GM19463 (cell line): ENCODE results near the gene SSR1.
"Not testable (repeated sequence)": the region's sequence is repeated elsewhere in the genome, so short reads cannot be mapped to it uniquely, and the experiment has no call there.

Source experiments
- ATAC-seq: cut with Tn5 transposase; IDR thresholded peaks from one replicate; pipeline ENCODE4 v1.9.1; 2021; ENCODE audit warnings: mild to moderate bottlenecking, moderate library complexity; ENCODE audit not compliant: unreplicated experiment

SSR1 gene

GRCh38 chr6:7283676-7284075, 29.3 kb downstream of the SSR1 start:
- no peak for ATAC-seq

- ATAC-seq: no peak
These were observed 30.7 kb downstream of the SSR1 start for GRCh38 chr6:7282097-7282906.

GRCh38 chr6:7276199-7276524, 36.8 kb downstream of the SSR1 start:
- ATAC-seq: no peak

- not testable (repeated sequence) for ATAC-seq
These were observed 38.5 kb downstream of the SSR1 start for GRCh38 chr6:7274525-7274924.

GRCh38 chr6:7273709-7274108, 39.3 kb downstream of the SSR1 start:
- no peak for ATAC-seq

GRCh38 chr6:7271205-7271534, 41.8 kb downstream of the SSR1 start:
- no peak for ATAC-seq

- ATAC-seq: no peak
These were observed 42.4 kb downstream of the SSR1 start for GRCh38 chr6:7270320-7271204.

- ATAC-seq: no peak
These were observed 43.2 kb downstream of the SSR1 start for GRCh38 chr6:7269816-7270215.

GRCh38 chr6:7268816-7269555, 44.0 kb downstream of the SSR1 start:
- no peak for ATAC-seq

- ATAC-seq: no peak
These were observed 44.6 kb downstream of the SSR1 start for GRCh38 chr6:7268362-7268761.

- no peak for ATAC-seq
These were observed 45.4 kb downstream of the SSR1 start for GRCh38 chr6:7267466-7268091.

- no peak for ATAC-seq
These were observed 45.9 kb downstream of the SSR1 start for GRCh38 chr6:7267071-7267465.

GRCh38 chr6:7265385-7265726, 47.6 kb downstream of the SSR1 start:
- ATAC-seq: not testable (repeated sequence)

- ATAC-seq: no peak
These were observed 48.2 kb downstream of the SSR1 start for GRCh38 chr6:7264686-7265384.

- no peak for ATAC-seq
These were observed 49.0 kb downstream of the SSR1 start for GRCh38 chr6:7264041-7264440.

- ATAC-seq: not testable (repeated sequence)
These were observed 49.5 kb downstream of the SSR1 start for GRCh38 chr6:7263519-7263805.

GRCh38 chr6:7262746-7263518, 50.1 kb downstream of the SSR1 start:
- no peak for ATAC-seq

GRCh38 chr6:7261852-7262461, 51.0 kb downstream of the SSR1 start:
- ATAC-seq: no peak

- peak; percentile 90 for ATAC-seq
These were observed 51.8 kb downstream of the SSR1 start for GRCh38 chr6:7261032-7261841.
